GM18517 (cell line): ENCODE results near the gene SIVA1.

Source experiments
- ATAC-seq: cut with Tn5 transposase; IDR thresholded peaks from one replicate; pipeline ENCODE4 v1.9.1; 2021; ENCODE audit warnings: mild to moderate bottlenecking, moderate library complexity; ENCODE audit not compliant: unreplicated experiment

The SIVA1 gene

DNA sequence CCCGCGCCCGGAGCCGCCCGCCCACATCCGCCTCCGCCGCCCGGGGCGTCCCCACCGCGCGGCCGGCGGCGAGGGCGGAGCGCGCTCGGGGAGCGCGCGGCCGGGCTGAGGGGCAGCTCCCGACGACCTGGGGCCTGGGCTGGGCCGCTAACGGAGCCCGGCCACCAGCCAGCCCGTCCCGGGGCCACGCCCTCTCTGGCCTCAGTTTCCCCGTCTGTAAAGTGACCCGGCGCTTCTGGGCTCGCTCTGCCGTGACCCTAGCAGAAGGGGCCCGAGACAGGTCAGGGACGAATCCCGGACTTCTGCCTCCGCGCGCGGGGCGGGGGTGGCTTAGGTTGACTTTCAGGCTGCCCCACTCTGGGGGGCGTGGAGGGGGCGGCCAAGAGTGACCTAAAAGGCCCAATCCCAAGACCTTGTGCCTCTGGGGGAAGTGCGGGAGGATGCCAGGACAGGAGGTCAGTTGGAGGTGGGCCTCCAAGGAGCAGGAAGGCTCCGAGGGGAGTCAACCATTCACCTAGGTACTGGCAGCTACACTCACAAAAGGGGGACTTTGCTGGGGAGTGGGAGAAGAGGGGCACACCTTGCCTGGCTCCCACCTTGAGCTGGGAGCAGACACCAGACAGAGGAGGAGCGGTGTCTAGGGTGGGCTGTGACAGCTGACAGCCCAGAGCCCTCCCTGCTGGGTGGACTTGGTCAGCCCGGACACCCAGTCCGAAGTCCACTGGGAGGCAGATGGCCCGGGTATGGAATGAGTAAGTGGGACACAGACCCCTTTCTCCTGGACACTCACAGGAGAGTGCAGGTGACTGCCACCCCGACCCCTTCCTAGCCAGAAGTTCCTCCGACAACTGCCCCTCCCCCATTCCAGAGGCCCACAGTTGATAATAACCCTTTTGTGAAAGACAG is 43.1 kb downstream of the SIVA1 start:
- no peak for ATAC-seq

DNA sequence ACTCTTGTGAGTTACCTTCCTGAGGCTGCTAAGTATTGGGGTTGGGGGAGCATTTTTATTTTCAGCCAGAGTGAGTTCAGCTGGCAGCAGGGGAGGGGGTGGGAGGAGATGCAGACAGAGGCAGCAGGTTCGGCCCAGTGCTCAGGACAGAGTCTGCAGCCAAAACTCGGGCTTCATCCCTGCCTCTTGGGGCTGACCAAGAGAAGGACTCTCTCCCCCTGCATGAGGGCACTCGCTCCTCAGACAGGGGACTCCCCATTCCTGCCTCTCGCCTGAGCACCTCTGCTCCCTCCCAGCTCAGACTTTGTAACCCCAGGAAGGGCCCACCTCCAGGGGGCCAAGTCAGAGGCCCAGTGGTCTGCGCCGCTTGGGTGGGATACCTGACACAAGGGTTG is 43.7 kb downstream of the SIVA1 start:
- no peak for ATAC-seq

DNA sequence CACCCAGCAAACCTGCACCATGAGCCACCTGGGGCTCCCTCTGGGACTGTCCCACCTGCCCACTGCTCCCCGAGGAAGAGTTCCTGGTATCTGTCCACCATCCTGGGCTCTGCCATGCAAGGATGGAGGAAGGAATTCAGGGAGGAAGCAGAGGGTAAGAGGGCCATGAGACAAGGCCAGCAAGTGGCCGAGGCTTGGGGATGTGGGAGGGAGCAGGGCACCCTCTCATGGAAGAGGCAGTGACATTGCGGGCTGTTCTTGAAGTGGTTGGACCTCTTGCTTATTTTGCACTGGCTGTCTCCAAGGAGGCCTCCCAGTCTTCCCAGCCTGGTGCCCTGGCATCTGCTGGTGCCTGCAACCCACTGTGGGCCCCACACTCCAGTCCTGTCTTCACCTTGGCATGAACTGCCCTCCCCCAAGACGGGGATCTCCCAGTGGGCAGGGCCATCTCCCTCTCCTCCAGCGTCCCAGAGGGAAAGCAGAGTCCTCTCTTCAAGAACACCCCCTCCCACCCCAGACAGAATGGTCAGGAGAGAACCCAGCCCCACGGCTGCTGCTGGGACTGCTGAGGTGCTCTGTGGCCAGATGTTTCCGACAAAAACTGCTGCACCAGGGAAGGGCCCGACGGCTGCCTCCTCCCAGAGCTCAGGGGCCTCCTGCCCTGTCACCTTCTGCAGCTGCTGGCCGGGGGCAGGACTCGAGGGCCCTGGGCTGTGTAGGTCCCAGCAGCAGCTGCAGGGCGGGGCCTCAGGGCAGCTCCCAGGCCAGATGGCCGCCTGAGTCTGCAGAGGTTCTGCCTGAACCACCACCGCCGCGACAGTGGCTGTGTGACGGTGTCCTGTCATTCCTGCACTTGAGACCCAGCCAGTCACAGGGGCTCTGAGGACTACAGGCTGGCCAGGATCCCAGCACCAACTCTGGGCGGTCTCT is 44.4 kb downstream of the SIVA1 start:
- ATAC-seq = no peak

DNA sequence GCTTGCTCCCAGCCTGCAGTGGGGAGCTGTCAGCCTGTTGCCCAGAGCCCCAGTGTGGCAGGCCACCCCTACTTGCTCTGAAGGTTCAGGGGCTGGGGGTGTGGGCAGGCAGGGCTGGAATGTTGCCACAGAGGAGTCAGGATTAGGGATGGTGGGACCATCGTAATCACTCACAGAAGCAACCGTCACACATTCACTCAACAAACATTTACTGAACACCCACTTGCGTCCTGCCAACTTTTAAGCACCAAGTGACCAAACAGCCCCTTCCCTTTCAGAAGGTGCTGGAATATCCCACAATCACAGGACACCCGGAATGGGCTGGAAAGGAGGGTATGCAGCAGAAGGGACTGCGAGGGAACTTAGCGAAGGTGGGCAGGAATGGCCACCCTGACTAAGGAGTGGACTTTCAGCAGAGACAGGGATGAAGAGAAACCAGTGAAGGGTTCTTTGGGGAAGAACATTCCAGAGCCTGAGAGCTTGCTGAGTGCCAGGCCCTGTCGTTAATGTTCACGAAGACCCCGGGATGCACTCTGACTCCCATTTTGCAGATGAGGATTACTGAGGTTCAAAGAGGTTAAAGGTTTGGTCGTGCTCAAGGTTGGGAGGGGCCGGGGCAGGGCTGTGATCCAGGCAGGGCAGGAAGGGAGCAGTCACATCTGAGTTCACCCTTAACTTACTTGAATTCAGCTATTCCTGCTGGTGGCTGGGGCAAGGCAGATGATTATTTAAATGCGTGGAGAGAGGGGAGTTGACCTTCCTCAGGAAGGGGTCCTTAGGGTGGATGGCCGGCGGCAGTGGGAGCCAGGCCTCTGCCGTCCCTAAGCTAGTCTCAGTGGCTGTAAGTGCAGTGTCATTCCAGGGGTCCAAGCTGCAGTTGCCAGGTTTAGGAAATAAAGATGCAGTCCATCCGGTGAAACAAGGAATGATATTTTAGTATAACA is 45.6 kb downstream of the SIVA1 start:
- no peak for ATAC-seq

DNA sequence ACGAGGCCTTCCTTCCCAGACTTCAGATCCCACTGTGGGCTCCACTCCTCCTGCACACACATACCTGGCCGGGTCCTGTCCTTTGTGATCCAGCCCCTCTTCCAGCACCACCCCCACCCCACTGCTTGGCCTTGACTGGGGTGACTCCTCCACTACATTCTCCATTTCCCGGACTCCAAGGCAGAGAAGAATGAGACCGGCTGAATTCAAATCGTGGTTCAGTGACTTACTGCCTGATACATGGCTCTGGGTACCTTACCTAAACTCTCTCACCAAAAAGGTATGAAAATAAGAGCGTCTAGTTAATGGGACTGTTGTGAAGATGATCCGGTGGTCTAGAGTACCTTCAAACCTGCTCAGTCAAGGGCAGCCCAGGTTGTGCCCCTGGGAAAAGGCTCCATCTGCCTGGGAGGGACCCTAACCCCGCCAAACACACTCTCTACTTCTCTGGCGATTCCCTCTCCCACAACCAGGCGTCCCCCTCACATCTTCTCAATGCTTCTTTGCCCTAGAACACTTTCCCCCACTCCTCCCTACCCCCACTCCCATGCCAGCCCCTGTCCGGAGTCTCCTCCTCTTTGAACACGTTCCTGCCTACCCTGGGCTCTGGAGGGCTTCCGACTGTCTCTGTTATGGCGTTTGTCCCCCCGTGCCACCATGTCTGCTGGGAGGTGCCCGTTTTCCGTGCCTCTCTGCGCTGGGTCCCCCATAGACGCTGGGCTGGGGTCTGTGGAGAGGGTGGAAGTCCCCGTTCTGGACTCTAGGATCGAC is 46.5 kb downstream of the SIVA1 start:
- ATAC-seq = no peak

DNA sequence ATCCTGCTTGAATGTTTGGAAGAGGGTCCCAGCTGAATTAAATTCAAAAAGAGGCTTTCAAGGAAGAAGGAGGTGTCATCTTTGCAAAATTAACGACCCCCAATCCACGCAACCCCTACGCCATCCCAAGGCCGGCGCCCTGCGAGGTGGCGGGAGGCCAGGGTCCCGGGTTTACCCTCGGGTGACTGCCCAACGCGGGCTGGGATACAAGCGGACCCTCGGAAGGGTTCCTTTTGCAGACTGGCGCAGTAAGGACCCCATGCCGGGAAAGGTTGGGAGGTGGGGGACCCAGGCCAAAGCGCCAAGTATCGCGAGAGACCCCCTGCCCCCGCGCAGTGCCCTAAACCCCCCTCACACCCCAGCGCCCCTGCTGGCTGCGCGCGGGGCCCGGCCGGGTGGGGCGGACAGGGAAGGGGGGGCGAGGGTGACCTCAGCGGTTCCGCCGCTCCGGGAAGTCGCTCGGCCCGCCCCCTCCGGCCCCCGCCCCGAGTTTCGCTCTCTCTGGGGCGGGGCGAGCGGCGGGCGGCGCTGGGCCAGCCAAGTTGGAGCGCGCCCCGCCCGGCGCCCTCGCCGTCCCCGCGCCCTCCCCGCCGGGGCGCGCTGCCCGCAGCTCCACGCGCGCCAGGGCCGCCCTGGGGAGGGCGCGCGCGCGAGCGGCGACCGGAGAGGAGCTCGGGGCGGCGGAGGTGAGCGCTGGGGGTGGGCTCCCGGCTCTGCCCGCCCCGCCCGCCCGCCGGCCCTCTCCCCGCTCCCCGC is 47.2 kb downstream of the SIVA1 start:
- no peak for ATAC-seq

DNA sequence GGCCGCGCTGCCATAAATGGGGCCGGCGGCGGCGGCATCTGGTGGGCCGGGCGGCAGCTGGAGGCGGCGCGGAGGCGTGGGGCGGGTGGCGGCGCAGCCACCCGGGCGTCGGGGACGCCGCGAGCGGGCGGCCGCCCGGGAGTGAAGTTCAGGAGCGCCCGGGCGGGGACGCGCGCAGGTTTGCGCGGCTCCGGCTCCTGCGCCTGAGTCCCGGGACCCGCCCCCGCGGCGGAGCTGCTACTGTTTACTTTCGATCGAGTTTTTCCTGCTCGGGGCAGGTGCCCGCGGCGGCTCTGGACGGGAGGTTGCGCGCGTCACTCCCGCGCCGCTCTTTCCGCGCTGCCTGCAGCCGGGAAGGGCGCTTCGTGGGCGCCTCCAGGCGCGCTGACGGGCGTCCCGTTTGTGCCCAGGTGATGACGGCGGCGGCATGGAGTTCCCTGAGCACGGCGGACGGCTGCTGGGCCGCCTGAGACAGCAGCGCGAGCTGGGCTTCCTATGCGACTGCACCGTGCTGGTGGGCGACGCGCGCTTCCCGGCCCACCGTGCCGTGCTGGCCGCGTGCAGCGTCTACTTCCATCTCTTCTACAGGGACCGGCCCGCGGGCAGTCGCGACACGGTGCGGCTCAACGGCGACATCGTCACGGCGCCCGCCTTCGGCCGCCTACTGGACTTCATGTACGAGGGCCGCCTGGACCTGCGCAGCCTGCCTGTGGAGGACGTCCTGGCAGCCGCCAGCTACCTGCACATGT is 48.0 kb downstream of the SIVA1 start, which contains the start of gene ZBTB42:
ZBTB42 (plus strand) TSS at position 331 of the 749 bp plus-strand sequence; CDS start at position 428, 97 bp downstream.
- ATAC-seq = no peak

DNA sequence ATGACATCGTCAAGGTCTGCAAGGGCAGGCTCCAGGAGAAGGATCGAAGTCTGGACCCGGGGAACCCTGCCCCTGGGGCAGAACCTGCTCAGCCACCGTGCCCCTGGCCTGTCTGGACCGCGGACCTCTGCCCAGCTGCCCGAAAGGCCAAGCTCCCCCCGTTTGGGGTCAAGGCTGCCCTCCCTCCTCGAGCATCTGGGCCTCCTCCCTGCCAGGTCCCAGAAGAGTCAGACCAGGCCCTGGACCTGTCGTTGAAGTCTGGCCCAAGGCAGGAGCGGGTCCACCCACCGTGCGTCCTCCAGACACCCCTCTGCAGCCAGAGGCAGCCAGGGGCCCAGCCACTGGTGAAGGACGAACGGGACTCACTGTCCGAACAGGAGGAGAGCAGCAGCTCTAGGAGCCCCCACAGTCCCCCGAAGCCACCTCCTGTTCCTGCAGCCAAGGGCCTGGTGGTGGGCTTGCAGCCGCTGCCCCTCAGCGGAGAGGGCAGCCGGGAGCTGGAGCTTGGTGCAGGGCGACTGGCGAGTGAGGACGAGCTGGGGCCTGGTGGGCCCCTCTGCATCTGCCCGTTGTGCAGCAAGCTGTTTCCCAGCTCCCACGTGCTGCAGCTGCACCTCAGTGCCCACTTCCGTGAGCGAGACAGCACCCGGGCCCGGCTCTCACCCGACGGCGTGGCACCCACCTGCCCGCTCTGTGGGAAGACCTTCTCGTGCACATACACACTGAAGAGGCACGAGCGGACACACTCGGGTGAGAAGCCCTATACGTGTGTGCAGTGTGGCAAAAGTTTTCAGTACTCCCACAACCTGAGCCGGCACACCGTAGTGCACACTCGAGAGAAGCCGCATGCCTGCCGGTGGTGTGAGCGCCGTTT is 48.8 kb downstream of the SIVA1 start:
- ATAC-seq = no peak

DNA sequence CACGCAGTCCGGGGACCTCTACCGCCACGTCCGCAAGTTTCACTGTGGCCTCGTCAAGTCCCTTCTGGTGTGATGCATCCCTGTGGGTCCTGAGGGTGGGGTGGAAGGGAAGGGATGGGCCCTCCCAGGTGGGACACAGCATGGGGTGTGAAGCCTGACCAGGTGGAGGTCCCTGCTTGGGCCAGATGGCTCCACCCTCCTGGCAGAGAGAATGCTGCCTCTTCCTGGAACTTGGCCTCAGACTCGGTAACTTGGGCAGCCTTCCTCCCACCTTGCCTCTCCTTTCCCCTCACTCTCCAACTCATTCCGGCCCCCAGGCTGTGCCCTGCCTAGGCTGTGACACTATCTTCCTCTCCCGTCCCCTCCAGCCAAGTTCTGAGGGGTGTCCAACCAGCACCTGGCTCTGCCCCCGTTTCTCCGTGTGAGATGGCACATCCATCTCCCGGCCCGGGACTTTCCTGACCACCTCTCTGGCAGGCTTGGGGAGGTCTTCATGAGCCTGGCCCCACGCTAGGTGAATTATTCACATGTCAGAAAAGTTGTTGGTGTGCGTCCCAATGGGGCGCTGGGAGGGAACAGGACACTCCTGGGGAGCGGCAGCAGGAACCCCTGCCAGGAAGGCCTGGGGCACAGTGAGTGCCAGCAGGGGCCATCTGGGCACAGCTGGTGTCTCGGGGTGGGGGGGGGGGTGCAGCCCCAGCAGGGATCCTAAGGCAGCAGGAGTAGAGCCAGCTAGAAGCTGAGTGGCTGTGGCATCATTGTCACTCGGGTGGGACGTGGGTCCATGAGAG is 49.6 kb downstream of the SIVA1 start:
- no peak for ATAC-seq

DNA sequence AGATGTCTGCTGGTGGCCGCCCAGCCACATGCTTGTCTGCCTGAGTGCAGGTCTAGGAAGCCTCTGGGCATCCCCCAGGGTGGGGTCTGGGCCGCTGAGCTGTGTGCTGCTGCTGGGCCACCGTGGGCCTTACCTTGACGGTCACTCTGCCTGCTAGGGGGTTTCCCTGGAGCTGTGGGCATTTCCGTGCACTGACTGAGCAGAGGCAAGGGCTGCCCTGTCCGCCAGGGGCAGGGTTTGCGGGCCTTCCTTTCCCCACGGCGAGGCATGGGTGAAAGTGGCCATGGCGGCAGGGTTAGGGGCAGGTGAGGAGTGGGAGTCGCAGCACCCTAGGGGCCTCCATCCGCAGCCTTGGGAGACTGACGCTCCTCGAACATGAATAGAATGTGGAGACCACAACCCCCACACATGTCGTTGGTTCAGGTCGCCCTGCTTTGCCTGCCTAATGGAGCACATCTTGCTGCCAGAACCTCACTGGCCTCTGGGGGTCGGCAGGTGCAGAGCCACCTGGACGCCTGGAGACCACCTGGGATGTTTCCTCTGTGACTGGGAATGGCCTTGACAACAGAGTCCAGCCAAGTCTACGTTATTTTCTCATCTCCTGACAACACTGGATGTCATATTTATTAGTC is 50.4 kb downstream of the SIVA1 start:
- no peak for ATAC-seq

DNA sequence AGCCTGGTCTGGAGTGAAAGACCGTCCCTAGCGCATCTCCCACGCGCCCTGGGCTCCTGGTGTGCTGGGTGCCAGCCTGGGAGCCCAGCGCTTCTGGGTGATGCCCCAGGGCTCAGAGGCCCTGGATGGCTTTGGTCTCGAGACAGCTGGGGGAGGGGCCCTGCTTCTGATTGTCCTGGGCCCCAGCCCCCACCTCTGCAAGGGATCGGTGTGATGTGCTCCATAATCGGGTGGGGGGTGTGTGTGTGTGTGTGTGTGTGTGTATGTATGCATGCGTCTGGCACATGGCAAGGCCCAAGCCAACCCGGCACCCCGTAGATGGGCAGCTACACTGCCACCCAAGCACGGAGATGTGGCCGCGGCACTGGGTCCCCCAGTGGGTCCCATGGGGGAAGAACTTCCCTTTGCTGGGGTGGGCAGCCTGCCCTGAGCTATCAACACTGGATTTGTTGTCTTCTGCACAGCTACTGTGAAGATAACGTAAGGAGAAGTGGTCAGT is 51.0 kb downstream of the SIVA1 start:
- ATAC-seq = no peak

DNA sequence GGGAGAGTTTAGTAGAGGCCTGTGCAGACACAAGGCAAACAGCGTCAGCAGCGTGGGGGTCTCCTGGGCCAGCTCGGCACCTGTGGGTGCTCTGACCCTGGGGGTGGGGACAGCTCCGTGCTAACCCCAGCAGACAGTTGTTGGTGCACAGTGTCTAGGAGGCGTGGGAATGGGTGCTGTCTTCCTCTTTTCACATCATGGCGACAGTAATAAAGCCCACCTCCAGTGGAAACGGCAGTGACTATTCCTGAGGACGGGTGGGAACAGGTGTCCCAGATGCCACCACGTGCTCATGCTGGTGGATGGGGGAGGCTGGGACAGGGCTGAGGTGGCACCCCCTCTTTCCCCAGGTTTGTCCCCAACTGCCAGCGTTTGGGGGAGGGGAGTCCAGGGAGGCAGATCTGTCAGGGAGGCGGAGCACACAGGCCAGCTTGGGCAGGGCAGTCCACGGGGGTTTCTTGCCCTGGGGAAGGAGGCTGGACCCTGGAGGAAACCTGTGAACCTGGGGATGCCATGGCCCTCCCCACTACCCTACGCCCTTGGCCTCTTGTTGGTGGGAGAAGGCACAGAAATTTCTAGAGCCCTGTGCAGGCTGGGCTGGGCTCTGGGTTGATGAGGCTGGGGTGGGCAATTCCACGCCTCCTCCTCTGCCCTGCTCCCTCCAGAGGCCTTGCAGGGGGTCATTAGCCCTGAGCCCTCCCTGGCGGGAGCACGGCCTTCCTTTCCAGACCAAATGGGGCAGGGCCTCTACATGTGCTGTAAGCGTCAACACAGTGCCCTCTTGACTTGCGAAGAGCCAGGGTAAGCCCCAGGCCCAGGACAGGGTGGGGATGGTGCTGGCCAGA is 51.8 kb downstream of the SIVA1 start:
- no peak for ATAC-seq

DNA sequence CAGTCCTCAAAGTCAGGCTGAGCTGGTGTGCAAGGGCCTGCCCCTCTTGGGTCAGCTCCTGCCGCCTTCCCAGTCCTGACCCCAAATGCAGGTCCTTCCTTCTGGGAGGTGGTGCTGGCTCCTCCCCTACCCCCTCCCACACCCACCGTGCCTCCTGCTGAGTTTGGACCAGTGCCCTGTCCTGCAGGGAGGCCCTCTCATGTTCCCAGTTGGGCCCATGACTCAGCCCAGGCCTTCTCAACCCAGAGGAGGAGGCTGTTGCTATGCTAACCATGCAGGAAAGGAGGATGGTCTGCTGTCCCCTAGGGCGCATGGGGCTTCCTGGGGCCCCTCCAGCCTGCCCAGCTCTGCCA is 52.4 kb downstream of the SIVA1 start:
- no peak for ATAC-seq

DNA sequence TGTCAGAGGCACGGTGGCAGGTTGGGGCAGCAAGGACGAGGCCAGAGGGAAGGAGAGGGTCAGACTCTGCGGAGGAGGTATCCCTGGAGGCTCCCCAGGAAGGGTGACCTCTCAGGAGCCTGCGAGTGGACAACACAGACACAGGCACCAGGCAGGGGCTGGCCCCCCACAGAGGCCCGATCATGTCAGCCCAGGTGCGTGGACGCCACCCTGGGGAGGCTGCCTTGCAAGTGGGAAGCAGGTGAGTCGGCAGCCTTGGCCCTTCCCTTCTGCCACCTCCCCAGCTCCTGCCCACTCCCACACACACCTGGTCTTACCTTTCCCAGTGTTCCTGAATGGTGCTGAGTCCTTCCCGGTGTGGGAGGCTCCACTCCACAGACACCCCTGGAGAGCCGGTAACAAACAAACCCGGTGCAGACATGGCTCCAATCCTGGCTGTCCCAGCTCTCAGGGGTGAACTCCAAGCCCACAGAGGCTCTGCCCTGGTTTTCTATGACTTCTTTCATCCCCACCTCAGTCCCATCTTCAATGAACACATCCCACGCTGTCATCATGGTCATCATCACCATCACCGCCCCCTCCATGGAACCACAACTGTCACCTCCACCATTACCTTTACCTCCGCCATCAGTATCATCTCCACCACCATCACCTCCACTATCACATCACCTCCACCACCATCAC is 53.1 kb downstream of the SIVA1 start:
- no peak for ATAC-seq
